Neural cell (in vitro differentiated cells): ENCODE results near the gene FIGNL2.

Source experiments
- CTCF ChIP-seq: fragments of 450-650 bp; IDR thresholded peaks from 2 replicates; pipeline ENCODE4 v1.5.1; 2014; ENCODE audit warnings: antibody characterized with exemption, mild to moderate bottlenecking, moderate library complexity; ENCODE audit not compliant: poor library complexity, severe bottlenecking
- EZH2 ChIP-seq: fragments of 200-600, 300-800 bp; shearing (Covaris generic), sonication (generic); IDR thresholded peaks from 2 replicates; pipeline ENCODE4 v1.6.1; 2014; ENCODE audit warnings: antibody characterized with exemption, low read length, borderline replicate concordance, mild to moderate bottlenecking; ENCODE audit not compliant: insufficient read depth, poor library complexity, severe bottlenecking

GRCh38 chr12:51893786-51894185, 45.3 kb upstream of the FIGNL2 start:
- TF ChIP-seq CTCF: no peak
- TF ChIP-seq EZH2: no peak
